Muscle of back (tissue), 11 donors: ENCODE measurements around the gene UBE2E2. TPM values are rescaled to one million over a fixed set of nuclear protein-coding genes. Genes with fewer than 3 reads are reported as not detected.

Source experiments
- DNase-seq, 3 donors: peaks; one replicate each; pipeline versions ENCODE4 v3.0.0 to v3.0.0-alpha.2; 2013
- polyA plus RNA-seq, 10 donors: library from polyadenylated mRNA; unstranded; fragments of 120-200 nt; gene quantifications; one replicate each; pipeline ENCODE4 v1.2.1, GENCODE V29; 2013; ENCODE audit not compliant: insufficient read length in 10 of 10

Gene UBE2E2
- polyA plus RNA-seq, 10 donors = 28.9 to 42.2 (median 38.7) TPM

DNA sequence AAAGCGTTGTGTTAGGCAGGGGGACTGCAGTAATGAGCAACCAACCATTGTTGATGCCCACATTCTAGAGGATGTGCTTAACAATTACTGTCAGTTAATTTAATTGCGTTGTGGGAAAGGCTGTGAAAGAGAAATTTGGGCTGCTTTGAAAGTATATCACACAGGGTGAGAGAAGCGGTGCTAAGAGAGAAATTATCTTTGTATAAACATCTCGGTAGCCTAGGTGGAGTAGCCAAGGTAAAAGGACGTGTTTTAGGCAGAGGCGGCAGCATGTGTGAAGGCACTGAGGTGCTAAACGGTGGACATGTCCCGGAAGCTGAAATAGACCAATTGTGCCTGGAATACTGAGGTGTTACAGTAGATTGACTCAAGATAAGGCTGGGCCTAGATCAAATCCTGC is 71.9 kb downstream of the UBE2E2 start:
- DNase-seq = no peak

GRCh38 chr3:23275814-23276213 is 72.7 kb downstream of the UBE2E2 start:
- no peak for DNase-seq

- no peak for DNase-seq
Measured at GRCh38 chr3:23276913-23277658, 74.0 kb downstream of the UBE2E2 start.

DNA sequence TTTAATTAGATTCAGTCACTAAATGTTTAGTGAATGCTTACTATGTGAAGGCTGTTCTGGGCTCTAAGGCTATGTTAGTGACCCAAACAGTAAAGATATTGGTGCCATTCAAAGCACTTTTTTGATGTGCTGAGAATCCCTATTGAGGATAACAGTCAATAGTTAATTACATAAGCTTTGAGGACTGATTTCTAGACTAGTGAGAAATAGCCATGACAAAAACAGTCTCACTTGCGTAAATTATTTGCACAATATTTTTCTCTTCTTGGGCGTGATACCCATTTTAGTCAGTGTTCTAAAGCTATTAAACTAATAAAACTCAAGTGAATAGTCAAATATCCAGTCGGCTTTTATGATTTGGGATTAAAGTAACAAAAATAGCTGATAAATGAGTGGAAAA is 74.6 kb downstream of the UBE2E2 start:
- DNase-seq = no peak

- no peak for DNase-seq
Measured at GRCh38 chr3:23283625-23284024, 80.5 kb downstream of the UBE2E2 start.

DNA sequence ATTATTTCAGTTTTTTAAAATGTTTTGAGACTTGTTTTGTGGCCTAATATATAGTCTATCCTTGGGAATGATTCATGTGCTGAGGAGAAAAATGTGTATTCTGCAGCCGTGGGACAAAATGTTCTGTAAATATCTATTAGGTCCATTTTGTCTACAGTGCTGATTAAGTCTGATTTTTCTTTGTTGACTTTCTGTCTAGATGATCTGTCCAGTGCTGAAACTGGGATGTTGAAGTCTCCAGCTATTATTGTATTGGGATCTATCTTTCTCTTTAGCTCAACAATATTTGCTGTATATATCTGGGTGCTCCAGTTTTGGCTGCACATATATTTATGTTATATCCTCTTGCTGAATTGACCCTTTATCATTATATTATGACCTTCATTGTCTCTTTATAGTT is 85.2 kb downstream of the UBE2E2 start:
- no peak for DNase-seq

- no peak for DNase-seq
Measured at GRCh38 chr3:23288715-23289114, 85.6 kb downstream of the UBE2E2 start.

DNA sequence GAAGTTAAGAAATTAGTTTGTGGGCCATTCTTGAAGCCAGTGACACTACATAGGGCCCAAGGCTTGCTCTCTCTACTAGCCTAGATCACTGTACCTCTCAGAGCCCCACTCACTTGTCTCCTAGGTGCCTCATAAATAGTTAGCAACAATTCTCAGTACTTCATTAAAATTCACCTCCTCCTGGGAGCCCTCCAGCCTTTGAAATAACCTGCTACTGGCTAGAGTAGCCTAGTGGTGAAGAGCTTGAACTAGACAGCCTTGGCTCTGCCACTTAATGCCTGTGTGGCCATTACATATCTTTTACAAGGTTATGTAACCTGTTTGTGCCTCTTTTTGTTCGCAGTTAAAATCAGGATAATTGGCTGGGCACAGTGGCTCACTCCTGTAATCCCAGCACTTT is 89.3 kb downstream of the UBE2E2 start:
- no peak for DNase-seq

DNA sequence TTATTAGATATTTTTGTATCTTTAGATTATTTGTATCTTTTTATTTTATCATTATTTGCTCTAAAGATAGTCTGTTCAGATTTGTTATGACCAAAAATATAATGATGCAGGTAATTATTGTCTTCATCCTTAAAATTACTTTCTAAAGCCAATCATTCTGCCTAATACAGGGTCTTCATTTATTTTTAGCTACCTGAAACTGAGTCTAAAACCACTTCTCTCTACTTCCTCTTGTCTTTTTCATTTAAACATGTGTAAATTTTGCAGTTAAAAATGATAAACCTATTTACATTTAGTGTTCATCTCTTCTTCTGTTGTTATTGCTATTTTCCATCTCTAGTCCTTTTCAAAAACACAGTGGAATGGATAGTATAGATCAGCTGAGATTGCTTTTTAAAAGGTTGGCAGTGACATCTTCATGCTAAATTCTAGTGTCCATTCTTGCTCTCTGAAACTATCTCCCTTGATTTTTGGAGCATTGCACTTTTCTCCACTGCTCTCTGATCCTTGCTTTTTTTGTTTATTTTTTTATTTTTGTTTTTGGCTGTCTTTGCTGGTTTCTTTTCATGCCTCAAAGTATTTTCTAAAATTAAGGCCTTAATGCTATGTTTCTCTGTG is 91.8 kb downstream of the UBE2E2 start:
- DNase-seq = no peak

DNA sequence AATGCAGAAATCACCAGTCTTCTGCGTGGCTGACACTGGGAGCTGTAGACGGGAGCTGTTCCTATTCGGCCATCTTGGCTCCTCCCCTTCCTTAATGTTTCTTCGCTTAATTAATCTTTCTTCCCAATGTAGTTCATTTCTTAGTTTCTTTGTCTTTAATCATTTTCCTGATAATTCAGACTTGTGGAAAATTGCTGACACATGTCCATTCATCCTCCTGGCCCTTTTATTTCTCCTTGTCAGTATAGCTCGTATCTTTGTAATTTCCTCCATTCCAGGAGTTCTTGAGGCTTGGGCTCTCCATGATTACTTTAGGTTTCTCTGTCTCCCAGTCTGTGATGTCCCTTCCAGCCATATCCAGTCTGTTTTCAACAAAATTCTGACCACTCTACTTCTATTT is 98.7 kb downstream of the UBE2E2 start:
- DNase-seq = no peak

- DNase-seq = no peak
Measured at GRCh38 chr3:23302271-23302670, 99.1 kb downstream of the UBE2E2 start.

DNA sequence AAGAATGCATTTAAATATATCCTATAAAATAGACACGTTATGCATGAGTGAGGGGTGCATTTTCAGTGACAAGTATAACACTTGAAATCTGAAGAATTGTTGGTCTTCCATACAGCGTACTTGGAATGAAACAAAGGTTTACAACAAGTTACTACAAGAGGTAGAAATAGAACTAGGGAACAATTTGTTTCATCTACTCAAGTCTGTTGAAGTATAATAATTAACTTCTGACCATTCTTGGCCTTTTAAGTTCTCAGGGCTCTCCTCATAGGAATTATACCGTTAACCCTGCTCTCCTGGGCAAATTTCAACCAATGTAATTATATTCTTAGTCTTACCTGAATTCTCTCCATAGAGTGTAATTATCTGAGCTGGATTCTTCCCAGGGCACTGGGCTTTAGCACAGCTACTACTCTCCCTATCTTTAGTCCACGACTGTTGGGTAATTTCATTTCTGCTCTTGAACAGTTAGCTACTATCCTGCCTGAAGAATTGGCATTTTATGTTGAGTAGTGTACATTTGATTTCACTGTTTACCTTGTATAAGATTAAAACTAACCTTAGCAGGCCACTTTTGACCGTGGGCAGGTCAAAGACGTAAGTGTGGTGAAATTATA is 100.6 kb downstream of the UBE2E2 start:
- no peak for DNase-seq

DNA sequence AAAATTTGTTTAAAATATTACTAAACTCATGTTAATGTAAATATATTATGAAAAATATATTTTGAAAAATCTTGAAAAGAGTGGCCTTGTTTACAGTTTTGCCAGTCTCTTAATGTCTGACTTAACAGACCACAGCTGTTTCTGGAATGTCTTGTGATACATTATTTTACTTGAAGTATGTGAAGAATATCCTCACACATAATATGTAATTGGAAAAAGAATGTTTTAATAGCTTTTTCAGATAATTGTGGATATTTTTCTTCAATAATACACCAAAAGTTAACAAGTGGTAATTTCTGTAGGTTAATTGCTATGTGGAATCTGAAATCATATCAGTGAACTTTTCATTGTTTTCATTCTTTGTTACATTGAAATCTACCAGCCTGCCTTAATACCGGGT is 101.3 kb downstream of the UBE2E2 start:
- DNase-seq = peak in 1 of 3 donors; percentile 25

- DNase-seq = no peak
Measured at GRCh38 chr3:23308986-23309625, 106.0 kb downstream of the UBE2E2 start.

DNA sequence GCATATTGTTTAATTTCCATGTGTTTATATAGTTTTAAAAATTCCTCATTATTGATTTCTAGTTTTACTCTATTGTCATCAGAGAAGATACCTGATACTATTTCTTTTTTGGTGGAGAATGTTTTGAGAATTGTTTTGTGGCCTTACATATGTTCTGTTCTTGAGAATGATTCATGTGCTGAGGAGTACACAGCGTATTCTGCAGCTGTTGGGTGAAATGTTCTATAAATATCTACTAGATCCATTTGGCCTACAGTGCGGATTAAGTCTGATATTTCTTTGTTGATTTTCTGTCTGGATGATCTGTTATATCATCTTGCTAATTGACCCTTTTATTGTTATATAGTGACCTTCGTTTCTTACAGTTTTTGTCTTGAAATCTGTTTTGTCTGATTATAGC is 109.7 kb downstream of the UBE2E2 start:
- DNase-seq = peak; percentile 6 to 42 (median 11)

- no peak for DNase-seq
Measured at GRCh38 chr3:23314981-23315762, 112.0 kb downstream of the UBE2E2 start.

- no peak for DNase-seq
Measured at GRCh38 chr3:23316924-23317323, 113.8 kb downstream of the UBE2E2 start.

GRCh38 chr3:23319366-23320312 is 116.5 kb downstream of the UBE2E2 start:
- DNase-seq = no peak

GRCh38 chr3:23320586-23321570 is 117.8 kb downstream of the UBE2E2 start:
- no peak for DNase-seq
